GM12864 (cell line): ENCODE data around the gene STYXL2.

Source experiments
- DNase-seq: peaks from one replicate; pipeline ENCODE4 v3.0.0-alpha.2; 2011; ENCODE audit warnings: low read depth
- H3K4me3 ChIP-seq: 2 replicates; pipeline ENCODE4 v1.5.1; 2011; ENCODE audit warnings: mild to moderate bottlenecking, low read depth, low read length, control low read depth
- TF ChIP-seq, protein P1 (sequence below): IDR thresholded peaks from 2 replicates; pipeline ENCODE4 v1.5.1; 2011; ENCODE audit warnings: low read depth, mild to moderate bottlenecking, moderate library complexity, low read length, control low read depth, inconsistent platforms; ENCODE audit errors: missing control alignments

Gene STYXL2

DNA sequence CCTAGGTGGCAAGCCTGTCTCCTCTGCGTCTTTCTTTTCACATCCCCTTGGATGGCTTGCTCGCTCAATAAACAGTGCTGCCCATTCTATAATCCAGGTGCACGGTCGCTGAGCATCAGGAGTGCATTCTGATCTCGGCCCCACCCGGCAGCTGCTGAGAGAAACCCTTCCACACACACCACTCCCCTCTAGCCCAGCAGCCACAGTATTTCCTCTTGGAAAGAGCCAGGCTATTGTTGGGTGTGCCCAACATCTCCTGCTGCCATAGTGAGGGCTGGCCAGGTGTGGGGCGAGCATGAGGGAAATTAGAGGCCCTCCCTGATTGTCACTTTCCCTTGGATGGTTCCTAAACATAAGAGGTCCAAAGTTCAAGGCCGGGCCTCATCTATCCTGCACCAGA, 28.4 kb upstream of the STYXL2 start:
- no peak for DNase-seq
- TF ChIP-seq, protein P1, sequence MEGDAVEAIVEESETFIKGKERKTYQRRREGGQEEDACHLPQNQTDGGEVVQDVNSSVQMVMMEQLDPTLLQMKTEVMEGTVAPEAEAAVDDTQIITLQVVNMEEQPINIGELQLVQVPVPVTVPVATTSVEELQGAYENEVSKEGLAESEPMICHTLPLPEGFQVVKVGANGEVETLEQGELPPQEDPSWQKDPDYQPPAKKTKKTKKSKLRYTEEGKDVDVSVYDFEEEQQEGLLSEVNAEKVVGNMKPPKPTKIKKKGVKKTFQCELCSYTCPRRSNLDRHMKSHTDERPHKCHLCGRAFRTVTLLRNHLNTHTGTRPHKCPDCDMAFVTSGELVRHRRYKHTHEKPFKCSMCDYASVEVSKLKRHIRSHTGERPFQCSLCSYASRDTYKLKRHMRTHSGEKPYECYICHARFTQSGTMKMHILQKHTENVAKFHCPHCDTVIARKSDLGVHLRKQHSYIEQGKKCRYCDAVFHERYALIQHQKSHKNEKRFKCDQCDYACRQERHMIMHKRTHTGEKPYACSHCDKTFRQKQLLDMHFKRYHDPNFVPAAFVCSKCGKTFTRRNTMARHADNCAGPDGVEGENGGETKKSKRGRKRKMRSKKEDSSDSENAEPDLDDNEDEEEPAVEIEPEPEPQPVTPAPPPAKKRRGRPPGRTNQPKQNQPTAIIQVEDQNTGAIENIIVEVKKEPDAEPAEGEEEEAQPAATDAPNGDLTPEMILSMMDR: no peak
- no peak overlapping the region for H3K4me3 ChIP-seq

DNA sequence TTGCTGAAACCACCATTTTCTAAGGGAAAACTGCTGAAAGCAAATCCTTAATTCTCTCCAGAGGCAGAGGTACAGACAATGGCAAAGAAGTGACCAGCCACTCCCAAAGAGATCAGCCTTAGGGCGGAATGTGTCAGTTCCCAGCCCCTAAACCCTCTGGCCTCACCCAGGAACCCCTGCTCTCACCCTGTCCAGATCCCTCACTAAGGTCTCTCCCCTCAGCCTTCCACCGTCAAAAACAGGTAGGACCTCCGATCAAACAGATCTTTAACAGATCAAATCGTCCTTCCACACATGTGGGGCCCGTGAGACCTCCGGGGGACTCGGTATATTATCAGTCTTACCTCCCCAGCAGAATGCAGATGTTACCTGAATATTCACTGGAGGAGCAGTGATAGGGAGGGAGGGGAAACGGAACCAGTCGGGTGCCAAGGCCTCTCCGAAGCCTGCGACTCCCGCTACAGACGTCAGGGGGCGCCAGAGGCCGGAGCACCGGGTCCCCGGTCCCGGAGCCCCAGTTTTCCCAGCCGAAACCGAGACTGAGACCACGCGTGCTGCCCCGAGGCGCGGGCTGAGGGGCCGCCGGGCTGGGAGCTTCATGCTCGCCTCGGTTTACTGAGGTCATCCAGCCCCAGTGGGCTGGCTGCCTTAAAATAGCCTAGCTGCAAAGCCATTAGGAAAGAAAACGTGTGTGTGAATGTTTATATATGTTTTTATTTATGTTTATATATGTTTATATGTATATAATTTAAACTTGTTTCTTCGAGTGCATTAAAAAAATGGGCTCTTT, 27.3 kb upstream of the STYXL2 start:
- no peak overlapping the region; the same call in 1 of the 2 replicates for H3K4me3 ChIP-seq
- no peak for DNase-seq
- TF ChIP-seq, protein P1: peak; percentile 92

DNA sequence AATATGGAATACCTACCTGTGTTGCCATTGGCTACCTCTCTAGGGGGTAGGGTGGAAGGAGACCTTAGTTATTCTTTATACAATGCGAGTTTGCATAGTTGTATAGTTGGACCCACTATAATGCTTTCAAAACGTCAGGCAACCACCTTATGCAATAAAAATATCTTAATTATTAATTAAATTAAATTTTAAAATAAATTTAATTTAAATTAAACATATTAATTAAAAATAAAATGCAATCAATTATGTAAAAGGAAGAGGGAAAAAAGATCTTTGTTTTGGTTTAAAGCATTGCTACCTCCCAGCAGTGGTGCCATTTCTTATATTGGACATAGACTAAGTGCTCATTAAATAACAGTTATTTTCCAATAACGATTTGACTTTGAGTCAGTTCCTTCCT, 26.0 kb upstream of the STYXL2 start:
- TF ChIP-seq, protein P1: no peak
- no peak for DNase-seq
- no peak overlapping the region for H3K4me3 ChIP-seq

DNA sequence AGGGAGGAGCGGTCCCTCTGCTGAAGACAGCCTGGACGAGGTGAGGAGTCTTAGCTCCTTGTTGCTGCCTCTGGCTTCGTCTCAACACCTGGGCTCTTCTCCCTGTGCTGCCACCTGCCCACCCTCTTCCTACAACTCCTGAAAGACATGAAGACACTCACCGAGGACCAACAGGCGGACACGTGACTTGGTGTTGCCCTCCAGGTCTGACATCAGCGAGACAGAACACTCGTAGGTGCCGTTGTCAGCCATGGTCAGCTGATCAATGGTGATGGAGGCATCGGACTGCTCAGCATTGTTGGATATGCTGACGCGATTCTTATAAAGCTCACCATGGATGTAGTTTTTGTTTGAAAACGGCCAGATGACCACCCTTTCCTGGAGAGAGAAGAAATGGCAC, 25.1 kb upstream of the STYXL2 start:
- DNase-seq: no peak

DNA sequence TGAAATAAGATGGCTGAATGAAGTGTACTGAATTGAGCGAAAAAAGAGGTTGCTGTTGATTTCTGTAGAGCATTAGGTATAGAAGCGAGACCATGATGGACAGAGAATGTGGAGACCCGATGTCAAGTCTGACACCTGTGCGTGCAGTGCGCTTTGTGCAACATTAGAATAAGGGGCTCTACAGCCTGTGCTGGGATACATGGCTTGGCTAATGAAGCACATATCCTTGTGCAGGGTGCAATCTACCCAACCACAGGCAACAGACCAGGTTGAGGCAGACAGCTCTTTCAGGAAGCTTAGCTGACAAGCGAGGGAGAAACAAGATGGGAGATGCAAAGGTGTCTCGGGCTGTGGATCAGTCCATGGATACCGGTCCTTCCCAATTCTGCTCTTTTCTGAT, 22.6 kb upstream of the STYXL2 start:
- DNase-seq: no peak
- TF ChIP-seq, protein P1: no peak
- H3K4me3 ChIP-seq: no peak overlapping the region

More for the DNA sequence above, 25.1 kb upstream of the STYXL2 start:
- no peak overlapping the region for H3K4me3 ChIP-seq
- TF ChIP-seq, protein P1: no peak

DNA sequence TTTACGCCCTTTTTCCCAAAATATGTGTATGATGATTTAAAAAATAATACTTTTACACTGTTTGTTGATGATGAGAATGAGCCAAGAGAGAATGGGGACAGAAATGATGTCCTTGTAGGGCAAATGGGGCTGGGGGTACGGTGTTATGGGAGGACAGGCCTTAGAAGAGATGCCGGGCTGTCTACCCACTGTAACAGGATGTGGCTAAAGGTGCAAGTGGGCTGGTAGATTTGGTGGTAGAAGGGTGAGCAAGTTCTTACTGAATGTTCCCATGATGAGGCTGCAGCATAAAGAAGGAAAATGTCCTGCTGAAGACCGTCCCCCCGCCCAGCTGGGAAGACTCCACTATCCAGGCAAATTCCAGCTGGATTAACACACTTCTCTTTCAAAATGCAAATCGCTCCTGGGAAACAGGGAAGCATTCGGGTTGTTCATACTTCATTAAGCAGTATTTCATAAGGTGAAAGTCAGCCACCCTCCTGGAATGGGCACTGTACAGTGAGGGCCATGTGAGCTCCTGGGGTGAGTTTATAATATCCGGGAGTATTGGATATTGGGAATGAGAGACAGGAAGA, 17.7 kb upstream of the STYXL2 start:
- TF ChIP-seq, protein P1: no peak
- DNase-seq: no peak
- no peak overlapping the region for H3K4me3 ChIP-seq
